ENCODE data around the gene PTPRJ.
"Not testable (repeated sequence)": the region's sequence is repeated elsewhere in the genome, so short reads cannot be mapped to it uniquely, and the experiment has no call there.

Gene PTPRJ

DNA sequence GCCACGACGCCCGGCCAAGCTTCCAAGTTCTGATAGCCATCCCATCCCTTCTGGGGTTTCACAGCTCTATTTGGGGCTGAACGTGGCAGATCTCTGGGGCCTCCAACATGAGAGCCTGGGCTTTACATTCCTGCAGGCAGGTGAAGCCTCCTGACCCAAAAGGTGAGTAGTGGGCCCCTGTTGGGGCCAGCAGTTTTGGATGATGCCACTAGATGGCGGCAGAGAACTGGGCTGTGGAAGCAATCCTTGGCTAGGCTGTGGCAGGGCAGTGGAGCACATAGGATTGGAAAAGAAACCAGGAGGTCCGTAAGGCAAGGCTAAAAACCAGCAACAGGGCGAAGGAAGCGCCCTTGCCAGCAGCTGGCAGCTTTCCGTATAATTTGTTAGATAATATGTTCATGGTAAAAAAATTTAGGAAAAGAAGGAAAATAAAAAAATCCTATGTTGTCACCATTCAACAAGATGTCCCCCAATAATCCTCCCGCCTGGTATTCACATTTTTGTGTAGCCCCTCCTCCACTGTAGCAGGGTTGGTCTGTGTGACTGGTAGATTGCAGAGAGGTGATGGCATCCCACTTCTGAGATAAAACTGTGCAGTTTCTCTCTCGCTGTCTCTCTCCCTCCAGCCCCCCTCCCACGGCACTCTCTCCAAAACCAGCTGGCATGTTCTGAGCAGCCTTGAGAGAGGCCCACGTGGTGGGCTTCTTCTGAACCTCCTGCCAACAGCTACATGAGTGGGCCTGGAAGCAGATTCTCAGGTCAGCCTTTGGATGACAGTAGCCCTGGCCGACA, 192.7 kb downstream of the PTPRJ start:
- peak; percentile 51 for DNase-seq

DNA sequence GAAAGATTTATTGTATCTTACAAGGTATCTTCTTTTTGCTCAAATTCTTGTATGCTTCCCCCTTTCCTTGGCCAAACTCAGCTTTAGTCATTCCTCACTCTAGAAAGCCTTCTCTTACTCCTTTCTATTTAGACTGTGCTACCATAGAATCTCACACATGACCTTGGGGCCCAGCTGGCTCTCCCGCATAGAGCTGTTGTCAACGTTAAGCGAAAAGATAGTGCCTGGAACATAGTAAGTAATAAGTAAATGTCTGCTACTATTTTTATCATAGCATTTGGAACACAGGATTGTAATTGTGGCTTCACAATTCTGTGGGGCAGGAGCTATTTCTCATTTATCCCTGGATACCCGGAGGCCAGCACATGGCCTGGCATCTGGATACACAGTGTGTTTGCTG, 197.3 kb downstream of the PTPRJ start:
- DNase-seq: no peak

DNA sequence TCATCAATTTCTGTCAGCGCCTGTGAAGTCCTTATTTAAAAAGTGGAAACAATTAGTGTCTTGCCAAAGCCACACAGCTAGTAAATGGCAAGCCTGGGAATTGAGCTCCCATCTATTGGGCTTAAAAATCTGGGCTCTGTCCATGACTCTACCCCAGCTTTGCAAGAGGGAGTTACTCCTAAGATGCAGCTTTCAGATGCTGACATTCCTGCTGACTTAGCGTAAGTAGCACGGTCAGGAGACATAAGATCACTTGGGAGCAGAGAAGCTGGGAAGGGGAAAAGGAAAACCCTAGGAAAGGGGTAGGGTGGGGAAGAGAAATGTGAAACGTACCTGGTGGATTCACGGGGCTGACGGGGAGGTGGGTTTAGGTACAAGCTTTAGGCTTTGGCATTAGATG, 200.3 kb downstream of the PTPRJ start:
- DNase-seq: no peak

DNA sequence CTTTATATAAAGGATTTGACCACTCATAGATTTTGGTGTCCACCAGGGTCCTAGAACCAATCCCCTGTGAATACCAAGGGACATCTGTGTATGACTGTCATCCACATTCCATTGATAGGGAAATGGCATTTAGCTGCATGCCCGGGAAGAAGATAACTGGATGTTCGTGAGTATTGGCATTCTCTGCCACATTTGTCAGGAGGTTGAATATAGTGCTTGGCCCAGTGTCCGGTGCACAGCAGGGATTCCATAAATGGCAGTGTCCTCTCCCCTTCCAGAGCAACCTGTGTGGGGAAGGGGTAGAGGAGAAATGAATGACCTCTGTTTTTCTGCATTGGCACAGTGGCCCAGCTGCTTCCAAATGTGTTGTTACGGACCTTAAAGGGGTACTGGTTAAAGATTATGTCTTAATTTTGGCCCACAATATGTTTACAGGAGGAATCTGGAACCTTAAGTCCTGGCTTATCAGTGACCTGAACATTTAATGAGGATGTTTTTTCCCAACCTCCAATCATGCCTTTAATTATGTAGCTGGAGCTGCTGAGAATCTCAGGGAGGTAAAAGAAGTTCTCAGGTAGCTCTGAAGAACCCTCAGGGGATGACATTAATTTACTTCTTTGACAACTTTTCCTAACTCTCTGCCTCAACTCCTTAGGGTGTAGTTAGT, 202.6 kb downstream of the PTPRJ start:
- no peak for DNase-seq

DNA sequence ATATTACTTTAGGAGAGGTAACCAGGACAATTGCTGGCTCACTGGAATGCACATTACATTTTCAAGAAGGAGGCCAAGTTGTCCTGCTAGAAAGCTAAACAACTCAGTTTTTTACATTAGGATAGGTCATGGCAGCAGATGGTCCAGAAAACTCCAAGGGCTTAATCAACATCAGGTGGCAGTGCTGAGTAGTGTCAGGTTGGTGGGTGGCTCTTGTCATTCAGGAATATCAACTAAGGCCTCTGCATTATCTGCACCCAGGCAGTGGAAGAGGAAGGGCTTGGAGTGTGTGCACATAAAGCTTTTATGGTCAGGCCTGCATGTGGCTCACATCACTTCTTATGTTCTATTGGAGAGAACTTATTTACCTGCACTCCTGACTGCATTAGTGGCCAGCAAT, 204.1 kb downstream of the PTPRJ start:
- no peak for DNase-seq

DNA sequence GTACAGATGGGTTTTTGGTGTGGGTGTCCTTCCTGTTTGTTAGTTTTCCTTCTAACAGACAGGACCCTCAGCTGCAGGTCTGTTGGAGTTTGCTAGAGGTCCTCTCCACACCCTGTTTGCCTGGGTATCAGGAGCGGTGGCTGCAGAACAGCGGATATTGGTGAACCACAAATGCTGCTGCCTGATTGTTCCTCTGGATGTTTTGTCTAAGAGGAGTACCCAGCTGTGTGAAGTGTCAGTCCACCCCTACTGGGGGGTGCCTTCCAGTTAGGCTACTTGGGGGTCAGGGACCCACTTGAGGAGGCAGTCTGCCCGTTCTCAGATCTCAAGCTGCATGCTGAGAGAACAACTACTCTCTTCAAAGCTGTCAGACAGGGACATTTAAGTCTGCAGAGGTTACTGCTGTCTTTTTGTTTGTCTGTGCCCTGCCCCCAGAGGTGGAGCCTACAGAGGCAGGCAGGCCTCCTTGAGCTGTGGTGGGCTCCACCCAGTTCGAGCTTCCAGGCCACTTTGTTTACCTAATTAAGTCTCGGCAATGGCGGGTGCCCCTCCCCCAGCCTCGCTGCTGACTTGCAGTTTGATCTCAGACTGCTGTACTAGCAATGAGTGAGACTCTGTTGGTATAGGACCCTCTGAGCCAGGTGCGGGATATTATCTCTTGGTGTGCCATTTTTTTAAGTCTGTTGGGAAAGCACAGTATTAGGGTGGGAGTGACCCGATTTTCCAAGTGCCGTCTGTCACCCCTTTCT, 210.7 kb downstream of the PTPRJ start:
- DNase-seq: not testable (repeated sequence)

DNA sequence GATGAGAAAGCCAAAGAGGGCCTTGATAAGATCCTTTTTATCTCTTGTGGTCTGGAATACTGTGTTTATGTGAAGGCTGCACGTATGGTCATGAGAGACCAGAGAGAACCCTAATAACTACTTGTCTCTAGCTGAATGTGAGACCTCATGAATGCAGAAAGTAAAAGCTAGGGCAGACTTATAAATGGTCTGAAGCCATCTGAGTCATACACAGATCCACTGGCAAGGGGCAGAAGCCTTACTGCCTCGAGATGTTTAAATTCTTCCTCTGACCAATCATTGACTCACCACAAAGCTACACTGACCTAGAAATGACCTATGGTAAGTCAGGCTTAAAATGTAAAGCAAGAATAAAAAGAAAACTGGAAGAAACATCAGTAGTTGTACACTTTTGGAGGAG, 213.5 kb downstream of the PTPRJ start:
- DNase-seq: no peak

DNA sequence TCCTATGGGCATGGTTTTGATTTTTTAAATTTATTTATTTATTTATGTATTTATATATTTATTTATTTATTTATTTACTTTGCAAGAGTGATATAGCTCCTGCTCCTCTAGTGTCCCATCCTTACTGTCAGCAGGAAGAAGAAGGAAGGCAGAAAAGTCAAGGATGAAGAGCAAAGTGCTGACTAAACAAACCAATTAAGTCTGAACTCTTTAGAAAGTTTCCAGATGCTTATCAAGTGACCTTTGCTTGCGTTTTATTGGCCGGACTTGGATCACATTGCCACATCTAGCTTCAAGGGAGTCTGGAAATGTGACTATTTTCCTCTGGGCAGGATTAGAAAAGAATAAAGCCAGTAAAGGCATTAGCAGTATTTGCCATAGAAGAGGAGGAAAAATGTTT, 227.5 kb downstream of the PTPRJ start:
- DNase-seq: no peak

DNA sequence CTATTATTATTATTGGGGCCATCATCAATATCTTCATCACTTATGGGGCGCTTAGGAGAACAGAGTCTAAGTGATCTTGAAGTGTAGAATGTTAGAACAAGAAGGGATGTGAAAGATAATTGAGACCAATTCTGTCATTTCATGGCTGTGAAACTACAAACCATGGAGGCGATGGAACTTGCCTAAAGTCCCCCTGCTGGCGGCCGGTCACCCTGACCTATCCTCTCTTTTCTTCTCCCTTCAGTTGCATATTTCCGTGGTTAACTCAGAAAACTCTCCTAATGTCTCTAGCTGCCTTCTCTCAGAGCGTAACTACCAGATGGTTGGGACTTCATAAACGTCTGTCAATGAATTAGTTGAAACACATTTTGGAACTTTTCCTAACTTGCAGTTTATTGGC, 229.7 kb downstream of the PTPRJ start:
- no peak for DNase-seq

DNA sequence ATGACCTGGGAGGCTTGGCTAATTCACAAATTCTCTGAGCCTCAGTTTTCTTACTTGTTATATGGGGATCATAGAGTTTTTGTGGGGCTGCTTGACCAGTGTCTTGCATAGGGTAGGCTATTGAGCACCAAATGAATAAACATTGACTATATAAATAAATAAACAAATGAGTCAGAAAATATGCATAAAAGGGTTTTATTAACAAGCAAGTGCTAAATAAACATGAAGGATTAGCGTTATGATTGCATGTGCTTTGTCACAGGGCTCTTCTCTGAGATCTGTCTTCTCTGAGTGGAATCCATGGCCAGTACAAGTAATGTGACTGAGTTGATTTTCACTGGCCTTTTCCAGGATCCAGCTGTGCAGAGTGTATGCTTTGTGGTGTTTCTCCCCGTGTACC, 236.2 kb downstream of the PTPRJ start, which contains the start of gene OR4B1:
OR4B1 (plus strand) TSS at position 301 of the 400 bp plus-strand sequence; CDS start at position 301, 0 bp downstream.
- no peak for DNase-seq

All from NCI-H1694 treated with DMSO at 0.1 percent for 48 hours (cell line).